Activated naive CD8-positive, alpha-beta T cell treated with anti-CD3 and anti-CD28 coated beads, Interleukin-2, amount 50 U/mL, for 24 hours (primary cell): ENCODE data around the gene TPM4.

Experiments
- ATAC-seq: fragments of 150-1000 bp; cut with Tn5 transposase; one replicate; pipeline ENCODE4 v1.10.0; 2021
- DNase-seq: peaks from one replicate; pipeline ENCODE4 v3.0.0; 2021
- H3K27ac Mint-ChIP-seq: one replicate; pipeline ENCODE4 v1.8.0; 2021; ENCODE audit warnings: mild to moderate bottlenecking, mixed read lengths
- H3K27me3 Mint-ChIP-seq: one replicate; pipeline ENCODE4 v1.8.0; 2021; ENCODE audit warnings: mixed read lengths
- H3K36me3 Mint-ChIP-seq: one replicate; pipeline ENCODE4 v1.8.0; 2021; ENCODE audit warnings: low read depth, mixed read lengths
- H3K4me1 Mint-ChIP-seq: one replicate; pipeline ENCODE4 v1.8.0; 2021; ENCODE audit warnings: mixed read lengths
- H3K4me3 Mint-ChIP-seq: one replicate; pipeline ENCODE4 v1.8.0; 2021; ENCODE audit warnings: mild to moderate bottlenecking, moderate library complexity, mixed read lengths
- H3K9me3 Mint-ChIP-seq: one replicate; pipeline ENCODE4 v1.8.0; 2021; ENCODE audit warnings: mixed read lengths

Gene TPM4

DNA sequence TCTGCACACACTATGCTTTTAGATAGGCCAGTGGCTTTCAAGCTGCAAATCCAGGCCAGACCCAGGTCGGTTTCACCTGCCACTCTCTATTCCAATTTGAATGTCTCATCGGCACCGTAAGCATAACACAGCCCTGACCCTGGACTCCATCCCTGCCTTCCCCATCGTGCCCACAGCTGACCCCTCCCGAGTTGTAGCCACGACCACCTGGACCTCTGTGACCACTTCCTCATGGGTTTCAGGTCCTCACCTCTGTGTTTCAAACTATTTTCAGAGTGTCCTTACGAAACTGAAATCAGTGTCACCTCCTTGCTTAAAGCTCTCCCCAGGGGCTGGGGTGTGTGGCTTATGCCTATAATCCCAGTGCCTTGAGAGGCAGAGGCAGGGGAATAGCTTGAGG is 58.2 kb downstream of the TPM4 start:
- Mint-ChIP-seq H3K27me3 (no peaks in the 10 kb centered on the region), H3K4me3 (no peak overlapping the region), H3K9me3 (peaks cover 10% of the 10 kb centered on the region), H3K4me1 (peaks cover 7% of the 10 kb centered on the region), H3K27ac (no peak overlapping the region), H3K36me3 (peaks cover 54% of the 10 kb centered on the region)
- DNase-seq (no peak), ATAC-seq (no peak)

DNA sequence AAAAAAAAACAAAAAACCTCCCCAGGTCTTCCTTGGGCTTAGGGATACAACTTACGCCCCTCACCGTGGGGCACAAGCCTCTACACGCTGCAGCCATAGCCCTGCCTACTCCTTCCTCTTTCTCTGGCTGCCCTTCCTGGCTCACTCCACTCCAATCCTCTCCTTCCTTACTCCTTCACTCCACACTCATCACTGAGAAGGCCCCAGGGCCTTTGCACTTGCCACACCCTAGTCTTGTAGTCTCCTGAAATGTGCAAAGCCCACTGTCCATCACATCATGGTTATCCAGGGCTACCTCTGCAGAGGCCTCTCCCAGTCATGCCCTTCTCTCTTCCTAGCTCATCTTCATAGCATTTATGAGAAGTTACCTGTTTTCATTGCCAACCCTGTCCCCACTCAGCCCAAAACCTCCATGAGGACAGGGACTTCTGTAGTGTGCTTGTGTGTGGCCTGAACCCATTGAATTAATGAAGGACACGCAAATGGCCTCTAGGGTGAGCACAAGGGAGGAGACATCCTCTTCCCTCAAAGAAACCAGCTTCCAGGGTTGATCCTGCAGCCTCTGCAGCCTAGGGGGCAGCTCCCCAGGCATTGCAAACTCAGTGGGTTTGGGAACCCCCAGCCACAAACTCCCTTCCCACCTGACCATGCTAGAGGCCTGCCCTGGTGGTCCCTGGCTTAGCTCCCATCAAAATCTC is 59.3 kb downstream of the TPM4 start:
- Mint-ChIP-seq H3K36me3 (peaks cover 44% of the 10 kb centered on the region), H3K27ac (no peak overlapping the region), H3K9me3 (peaks cover 10% of the 10 kb centered on the region), H3K4me3 (no peak overlapping the region), H3K4me1 (peaks cover 13% of the 10 kb centered on the region), H3K27me3 (no peaks in the 10 kb centered on the region)
- DNase-seq = no peak
- no peak for ATAC-seq

DNA sequence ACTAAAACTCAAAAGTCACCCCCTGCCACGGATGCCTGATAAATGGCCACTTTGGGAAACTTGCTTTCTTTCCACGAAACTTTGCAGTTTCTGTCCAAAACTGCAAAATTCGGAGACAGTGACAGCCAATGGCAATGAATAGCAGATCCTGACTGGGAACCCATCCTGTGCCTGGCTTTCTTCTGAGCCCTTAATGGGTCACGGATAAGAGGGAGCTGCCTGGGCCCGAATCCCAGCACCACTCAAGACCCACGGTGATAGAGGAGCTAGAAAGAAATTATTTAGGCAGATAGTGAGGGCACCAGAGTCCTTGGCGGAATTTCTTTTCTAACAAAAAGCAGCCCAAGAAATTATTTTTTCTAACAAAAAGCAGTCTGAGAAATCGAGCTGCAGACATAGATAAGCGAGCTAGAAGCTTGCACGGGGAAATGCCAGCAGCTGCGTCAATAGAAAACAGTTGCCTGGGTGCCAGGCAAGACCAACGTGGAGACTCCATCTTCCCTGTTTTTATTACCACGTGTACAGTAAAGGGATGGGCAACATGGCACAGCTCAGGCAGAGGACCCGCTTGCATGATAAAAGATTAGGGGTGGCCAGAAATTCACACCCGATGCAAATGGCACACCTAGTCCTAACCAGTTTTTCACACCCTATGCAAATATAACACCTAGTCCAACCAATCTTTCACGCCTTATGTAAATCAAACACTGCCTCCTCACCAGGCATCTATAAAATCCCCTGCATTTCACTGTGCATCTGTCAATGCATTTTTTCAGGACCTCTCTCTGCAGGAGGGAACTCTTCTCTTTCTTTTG is 60.1 kb downstream of the TPM4 start:
- peaks cover 36% of the 10 kb centered on the region for H3K36me3 Mint-ChIP-seq
- H3K9me3 Mint-ChIP-seq = peaks cover 6% of the 10 kb centered on the region
- H3K27ac Mint-ChIP-seq = no peak overlapping the region
- peaks cover 17% of the 10 kb centered on the region for H3K4me1 Mint-ChIP-seq
- H3K4me3 Mint-ChIP-seq = no peak overlapping the region
- ATAC-seq (no peak), DNase-seq (no peak)
- H3K27me3 Mint-ChIP-seq = no peaks in the 10 kb centered on the region

GRCh38 chr19:16139752-16140151 is 63.5 kb downstream of the TPM4 start:
- ATAC-seq (no peak), DNase-seq (no peak)
- H3K27me3 Mint-ChIP-seq = peaks cover 2% of the 10 kb centered on the region
- no peak overlapping the region for H3K4me3 Mint-ChIP-seq
- peaks cover 36% of the 10 kb centered on the region for H3K4me1 Mint-ChIP-seq
- no peaks in the 10 kb centered on the region for H3K9me3 Mint-ChIP-seq
- peaks cover 4% of the 10 kb centered on the region for H3K36me3 Mint-ChIP-seq
- peak overlapping the region; percentile 1 for H3K27ac Mint-ChIP-seq

DNA sequence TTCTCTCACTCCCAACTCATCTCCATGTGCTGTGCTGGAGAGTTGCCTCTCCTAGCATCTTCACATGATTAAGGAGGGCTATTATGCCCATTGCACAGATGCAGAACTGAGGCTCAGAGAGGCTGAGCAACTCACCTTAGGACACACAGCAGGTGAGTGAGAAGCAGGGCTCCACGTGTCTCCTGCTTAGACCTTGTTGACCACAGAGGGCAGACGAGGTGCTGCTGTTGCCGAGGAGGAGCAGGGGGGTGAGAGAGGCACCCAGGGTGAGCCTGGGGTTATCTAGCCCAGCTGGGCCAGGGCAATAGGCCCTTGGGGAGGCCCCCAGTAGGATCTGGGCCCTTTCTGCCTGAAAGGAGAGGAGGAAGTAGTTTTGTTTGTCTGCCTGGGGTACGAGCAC is 64.7 kb downstream of the TPM4 start:
- H3K36me3 Mint-ChIP-seq = peaks cover under 1% of the 10 kb centered on the region
- DNase-seq (no peak), ATAC-seq (no peak)
- peaks cover 2% of the 10 kb centered on the region for H3K27me3 Mint-ChIP-seq
- H3K27ac Mint-ChIP-seq = peak overlapping the region; percentile 7
- H3K9me3 Mint-ChIP-seq = no peaks in the 10 kb centered on the region
- H3K4me1 Mint-ChIP-seq = peaks cover 47% of the 10 kb centered on the region
- H3K4me3 Mint-ChIP-seq = no peak overlapping the region

DNA sequence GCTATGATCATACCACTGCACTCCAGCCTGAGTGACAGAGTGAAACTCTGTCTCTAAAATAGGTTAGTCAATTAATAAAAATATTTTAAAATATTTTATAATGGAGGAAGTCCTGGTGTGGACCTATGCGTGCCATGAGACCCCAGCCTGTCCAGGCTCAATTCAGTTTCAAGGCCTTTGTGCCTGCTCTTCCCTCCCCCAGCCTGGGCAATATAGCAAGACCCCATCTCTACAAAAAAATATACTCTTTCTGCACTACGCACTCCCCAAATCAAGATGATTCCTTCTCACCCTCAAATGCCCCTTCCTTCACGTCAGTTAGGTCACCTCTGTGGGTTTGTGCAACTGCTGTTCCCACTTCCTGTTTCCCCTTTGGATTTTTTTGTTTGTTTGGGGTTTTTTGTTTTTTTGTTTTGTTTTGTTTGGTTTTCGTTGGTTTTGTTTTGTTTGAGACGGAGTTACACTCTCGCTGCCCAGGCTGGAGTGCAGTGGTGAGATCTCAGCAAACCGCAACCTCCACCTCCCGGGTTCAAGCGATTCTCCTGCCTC is 65.8 kb downstream of the TPM4 start:
- H3K4me3 Mint-ChIP-seq = peak overlapping the region; percentile 21
- no peaks in the 10 kb centered on the region for H3K9me3 Mint-ChIP-seq
- peaks cover 3% of the 10 kb centered on the region for H3K36me3 Mint-ChIP-seq
- no peak for DNase-seq
- no peak for ATAC-seq
- H3K27me3 Mint-ChIP-seq = peaks cover 2% of the 10 kb centered on the region
- H3K4me1 Mint-ChIP-seq = peaks cover 53% of the 10 kb centered on the region
- H3K27ac Mint-ChIP-seq = no peak overlapping the region

DNA sequence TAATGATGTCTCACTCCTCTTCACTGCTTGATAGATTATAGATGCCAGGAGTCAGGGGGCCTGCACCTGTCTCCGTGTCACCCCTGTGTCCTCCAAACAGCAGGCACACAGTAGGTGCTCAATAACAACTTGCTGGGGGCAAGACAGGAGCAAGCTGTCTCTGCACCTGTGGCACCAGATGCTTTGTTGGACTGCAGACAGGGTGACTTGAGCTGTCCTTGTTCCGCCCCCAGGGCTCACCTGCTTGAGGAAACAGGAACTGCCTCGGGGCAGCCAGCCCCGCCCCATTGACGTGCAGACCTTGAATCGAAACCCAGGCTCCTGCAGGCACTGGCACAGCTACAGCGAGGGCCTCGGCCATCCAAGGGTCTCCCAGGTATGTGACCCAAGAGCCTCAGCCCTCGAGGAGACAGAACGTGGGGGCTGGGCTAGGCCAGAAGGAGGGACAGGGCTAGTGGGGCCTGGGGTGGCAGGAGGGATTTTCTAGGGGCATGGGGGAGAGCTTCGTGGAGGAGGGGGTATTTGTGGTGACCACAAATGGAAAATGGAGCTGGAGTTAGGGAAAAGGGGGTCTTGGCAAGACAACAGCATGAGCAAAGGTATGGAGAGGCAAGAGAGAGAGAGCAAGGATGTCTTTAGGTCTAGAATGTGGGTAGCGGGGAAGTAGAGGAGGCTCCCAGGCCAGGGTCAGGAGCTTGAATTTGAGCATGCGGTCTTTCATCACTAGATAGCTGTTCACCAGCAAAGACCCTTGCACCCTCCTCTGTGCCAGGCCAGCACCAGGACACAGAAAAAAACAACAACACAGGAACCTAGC is 67.3 kb downstream of the TPM4 start, which contains the start of gene HSH2D:
TSS of gene HSH2D (plus strand) at position 287 of the 817 bp plus-strand sequence. CDS start 5,066 bp downstream, outside the sequence.
- Mint-ChIP-seq H3K4me1 (peaks cover 52% of the 10 kb centered on the region), H3K4me3 (peak within 1 kb of the TSS; percentile 94), H3K9me3 (no peaks in the 10 kb centered on the region), H3K27me3 (peaks cover 2% of the 10 kb centered on the region), H3K27ac (peak within 1 kb of the TSS; percentile 96), H3K36me3 (peaks cover 3% of the 10 kb centered on the region)
- peak; percentile 94 for ATAC-seq
- peak; percentile 78 for DNase-seq

DNA sequence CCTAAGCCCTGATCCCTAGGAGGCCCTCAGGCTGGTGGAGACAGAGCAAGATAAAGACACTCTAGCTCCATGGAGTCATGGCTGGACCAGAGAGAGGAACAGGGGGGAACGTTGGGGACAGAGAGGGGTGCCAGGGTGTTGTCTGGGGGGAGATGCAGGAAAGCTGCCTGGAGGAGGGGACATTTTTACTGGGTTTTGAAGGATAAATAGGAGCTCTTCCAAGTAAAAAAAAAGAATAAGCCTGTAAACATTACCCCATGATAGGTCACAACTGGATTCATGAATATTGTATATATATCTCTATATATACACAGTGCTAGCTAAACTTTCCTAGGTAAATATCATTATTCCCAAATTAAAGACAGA is 67.9 kb downstream of the TPM4 start:
- Mint-ChIP-seq H3K4me3 (peak overlapping the region; percentile 94), H3K27me3 (peaks cover 2% of the 10 kb centered on the region), H3K27ac (peak overlapping the region; percentile 96), H3K36me3 (peaks cover 3% of the 10 kb centered on the region), H3K4me1 (peaks cover 51% of the 10 kb centered on the region), H3K9me3 (no peaks in the 10 kb centered on the region)
- ATAC-seq = peak; percentile 21
- no peak for DNase-seq

- Mint-ChIP-seq H3K9me3 (no peaks in the 10 kb centered on the region), H3K4me3 (peak overlapping the region; percentile 39), H3K36me3 (peaks cover 3% of the 10 kb centered on the region), H3K27ac (no peak overlapping the region), H3K27me3 (peaks cover 2% of the 10 kb centered on the region), H3K4me1 (peaks cover 43% of the 10 kb centered on the region)
- DNase-seq (no peak), ATAC-seq (no peak)
Measured at GRCh38 chr19:16146112-16146511, 69.8 kb downstream of the TPM4 start.

- Mint-ChIP-seq H3K27ac (peak overlapping the region; percentile 46), H3K4me1 (peaks cover 30% of the 10 kb centered on the region), H3K4me3 (no peak overlapping the region), H3K9me3 (no peaks in the 10 kb centered on the region), H3K27me3 (no peaks in the 10 kb centered on the region), H3K36me3 (peaks cover 15% of the 10 kb centered on the region)
- ATAC-seq = no peak
- DNase-seq = no peak
Measured at GRCh38 chr19:16148443-16149229, 72.3 kb downstream of the TPM4 start.
